NOMO-1 treated with dmso at 0.1 percent for 144 hours (cell line): Measurements from ENCODE around the gene PATJ.
"Not testable (repeated sequence)": the region's sequence is repeated elsewhere in the genome, so short reads cannot be mapped to it uniquely, and the experiment has no call there.

ENCODE experiments used
- DNase-seq: peaks from one replicate; lab custom pipeline; 2025; ENCODE audit not compliant: unreplicated experiment; lab: John Stamatoyannopoulos, UW

PATJ gene

GRCh38 chr1:61743716-61744580 lies 1.7 kb downstream of the PATJ start:
- DNase-seq, result no peak

GRCh38 chr1:61746813-61747212 lies 4.5 kb downstream of the PATJ start:
- no peak for DNase-seq

- DNase-seq, result no peak
Observed at GRCh38 chr1:61748566-61748965, 6.3 kb downstream of the PATJ start.

GRCh38 chr1:61749574-61749973 lies 7.3 kb downstream of the PATJ start:
- DNase-seq, result no peak

- DNase-seq, result no peak
Observed at GRCh38 chr1:61752921-61753389, 10.7 kb downstream of the PATJ start.

- DNase-seq, result no peak
Observed at GRCh38 chr1:61753998-61754508, 11.8 kb downstream of the PATJ start.

DNA sequence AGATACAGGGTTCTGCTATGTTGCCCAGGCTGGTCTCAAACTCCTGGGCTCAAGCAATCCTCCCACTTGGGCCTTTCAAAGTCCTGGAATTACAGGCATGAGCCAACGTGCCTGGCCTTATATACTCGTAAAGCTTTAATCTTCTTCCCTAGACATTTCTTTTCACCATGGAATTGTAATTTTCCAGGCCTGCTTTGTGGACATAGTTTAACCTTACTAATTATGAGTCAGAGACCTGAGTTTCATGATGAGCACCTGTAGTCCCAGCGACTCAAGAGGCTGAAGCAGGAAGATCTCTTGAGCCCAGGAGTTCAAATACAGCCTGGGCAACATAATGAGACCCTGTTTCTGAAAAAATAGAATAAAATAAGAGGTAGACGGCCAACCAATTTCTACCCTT lies 12.3 kb downstream of the PATJ start:
- DNase-seq, result no peak

DNA sequence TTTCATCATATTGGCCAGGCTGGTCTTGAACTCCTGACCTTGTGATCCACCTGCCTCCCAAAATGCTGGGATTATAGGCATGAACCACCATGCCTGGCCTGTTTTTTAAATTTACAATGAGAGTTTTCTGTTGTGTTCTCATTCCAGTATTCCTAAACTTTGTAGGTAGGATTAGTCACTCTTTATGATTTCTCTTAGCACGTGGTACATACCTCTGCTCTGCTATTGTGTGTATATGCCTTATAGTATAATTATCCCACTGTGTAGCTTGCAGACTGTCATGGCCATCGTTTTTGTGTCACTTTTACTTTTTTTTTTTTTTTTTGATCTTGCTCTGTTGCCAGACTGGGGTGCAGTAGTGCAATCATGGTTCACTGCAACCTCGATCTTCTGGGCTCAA lies 14.5 kb downstream of the PATJ start:
- DNase-seq, result no peak

GRCh38 chr1:61757950-61758349 lies 15.7 kb downstream of the PATJ start:
- no peak for DNase-seq

- no peak for DNase-seq
Observed at GRCh38 chr1:61770131-61770530, 27.9 kb downstream of the PATJ start.

DNA sequence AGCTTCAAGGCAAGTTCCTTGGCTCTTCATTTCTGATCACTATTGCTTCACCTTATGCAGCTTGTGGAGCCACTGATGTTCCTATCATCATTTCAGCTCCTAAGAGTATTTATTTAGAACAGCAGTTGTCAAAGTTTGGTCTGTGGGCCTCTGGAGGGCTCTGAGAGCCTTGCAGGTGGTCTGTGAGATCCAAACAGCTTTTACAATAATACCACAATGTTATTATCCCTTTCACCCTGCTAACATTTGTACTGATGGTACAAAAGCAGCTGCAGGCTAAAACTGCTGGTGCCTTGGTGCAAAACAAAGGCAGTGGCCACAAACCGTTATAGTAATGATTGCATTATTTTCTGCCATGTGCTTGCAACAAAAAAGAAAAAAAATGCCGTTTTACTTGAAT lies 33.8 kb downstream of the PATJ start:
- DNase-seq, result no peak

DNA sequence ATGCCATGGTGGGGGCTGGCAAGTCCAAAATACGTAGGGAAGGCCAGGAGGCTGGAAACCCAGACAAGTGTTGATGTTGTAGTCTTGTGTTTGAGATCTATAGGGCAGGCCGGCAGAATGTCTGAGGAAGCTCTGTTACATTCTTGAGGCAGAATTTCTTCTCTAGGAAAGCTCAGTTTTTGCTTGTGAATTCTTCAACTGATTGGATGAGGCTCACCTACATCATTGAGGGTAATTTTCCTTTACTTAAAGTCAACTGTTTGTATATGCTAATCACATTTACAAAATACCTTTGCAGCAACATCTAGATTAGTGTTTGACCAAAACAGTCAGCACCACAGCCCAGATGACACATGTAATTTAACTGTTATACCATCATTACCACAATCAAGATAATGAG lies 37.0 kb downstream of the PATJ start:
- DNase-seq, result no peak

DNA sequence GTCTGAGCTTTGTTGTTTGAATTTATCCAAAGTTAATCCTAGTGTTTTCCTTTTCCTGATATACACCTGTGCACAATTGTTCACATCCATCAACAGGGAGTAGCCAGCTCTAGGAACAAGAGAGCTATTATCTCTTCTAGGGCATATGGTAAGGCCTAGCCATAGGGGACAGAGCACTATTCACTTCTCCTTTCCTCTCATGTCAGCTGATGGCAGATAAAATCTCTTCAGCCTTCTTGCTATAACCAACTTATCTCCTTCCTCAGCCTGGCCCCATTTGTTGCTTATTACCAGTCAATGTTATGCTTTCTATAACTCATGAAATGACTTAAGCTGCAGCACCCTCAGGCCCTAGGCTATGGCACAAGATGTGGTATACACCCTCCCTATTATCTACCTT lies 38.9 kb downstream of the PATJ start:
- DNase-seq, result no peak

GRCh38 chr1:61782771-61783170 lies 40.5 kb downstream of the PATJ start:
- DNase-seq, result no peak

- no peak for DNase-seq
Observed at GRCh38 chr1:61784726-61785125, 42.4 kb downstream of the PATJ start.

- no peak for DNase-seq
Observed at GRCh38 chr1:61790837-61791236, 48.6 kb downstream of the PATJ start.

- DNase-seq, result no peak
Observed at GRCh38 chr1:61797045-61797755, 54.9 kb downstream of the PATJ start.

- not testable (repeated sequence) for DNase-seq
Observed at GRCh38 chr1:61801047-61801446, 58.8 kb downstream of the PATJ start.

- DNase-seq, result no peak
Observed at GRCh38 chr1:61807606-61808140, 65.4 kb downstream of the PATJ start.

DNA sequence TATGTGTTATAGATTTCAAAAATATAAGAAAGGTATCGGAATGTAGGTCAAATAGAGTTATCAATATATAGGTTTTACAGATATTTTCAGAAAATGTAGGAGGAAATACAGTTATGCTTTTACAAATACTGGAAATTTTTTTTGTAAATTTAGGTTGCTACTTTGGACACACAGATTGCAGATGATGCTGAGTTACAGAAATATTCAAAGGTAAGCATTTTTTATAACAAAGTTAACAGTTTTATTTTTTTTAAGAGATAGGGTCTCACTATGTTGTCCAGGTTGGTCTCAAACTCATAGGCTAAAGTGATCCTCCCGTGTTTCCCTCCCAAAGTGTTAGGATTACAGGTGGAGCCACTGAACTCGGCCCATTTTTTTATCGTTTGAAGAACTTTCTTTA lies 66.0 kb downstream of the PATJ start:
- no peak for DNase-seq

DNA sequence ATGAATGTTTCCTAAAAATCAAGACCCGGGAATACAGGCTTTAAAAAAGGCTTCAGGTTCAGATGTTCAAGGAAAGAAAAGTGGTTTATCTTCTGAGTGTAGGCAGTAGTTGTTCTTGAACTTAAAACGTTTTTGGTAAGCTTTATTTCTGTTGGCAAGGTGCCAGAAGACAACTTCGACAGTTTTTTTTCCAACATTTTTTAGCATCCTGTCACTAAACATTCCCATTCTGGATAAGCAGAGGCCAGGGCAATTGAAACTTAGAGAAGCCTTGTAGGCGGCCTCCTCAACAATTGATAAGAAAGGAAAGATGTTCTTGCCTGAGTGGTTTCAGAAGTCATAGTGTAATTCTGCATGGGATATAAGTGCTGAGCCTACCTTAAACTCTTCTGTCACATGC lies 66.7 kb downstream of the PATJ start:
- no peak for DNase-seq

GRCh38 chr1:61812916-61813315 lies 70.6 kb downstream of the PATJ start:
- DNase-seq, result no peak
